IMR-90 (cell line): ENCODE measurements around the gene SLC35F3. TPM values are rescaled to one million over a fixed set of nuclear protein-coding genes. Genes with fewer than 3 reads are reported as not detected.

ENCODE experiments used
- ATAC-seq: fragments of 200-7000 bp; cut with Tn5 transposase; 2 replicates; pipeline ENCODE4 v1.9.1; 2020; ENCODE audit warnings: low read depth, mild to moderate bottlenecking, moderate library complexity
- BruUV-seq: library from RNA; stranded (reverse); fragments of 400-500 nt; replicated peaks from 2 replicates; lab custom pipeline; 2021; lab: Mats Ljungman, UMichigan
- CTCF ChIA-PET: fragments of 300-600 bp; formaldehyde crosslinking; extraction: SDS; loops from one replicate; lab custom pipeline; 2021; ENCODE audit warnings: antibody characterized with exemption; lab: Yijun Ruan, JAX
- POLR2A ChIA-PET: fragments of 300-600 bp; sonication (Branson Sonifier 250); formaldehyde crosslinking; loops from one replicate; lab custom pipeline; 2022; ENCODE audit warnings: antibody characterized with exemption; ENCODE audit not compliant: unreplicated experiment; lab: Charles Lee
- DNase-seq: peaks from one replicate; pipeline ENCODE4 v3.0.0; 2013
- H2AFZ ChIP-seq: replicated peaks from 2 replicates; pipeline ENCODE3; 2013; ENCODE audit warnings: low read length, mild to moderate bottlenecking; ENCODE audit not compliant: poor library complexity
- H2AK5ac ChIP-seq: 2 replicates; pipeline ENCODE4 v1.6.1; 2013; ENCODE audit warnings: low read depth, low read length, inconsistent platforms
- H2AK9ac ChIP-seq: replicated peaks from 2 replicates; pipeline ENCODE3; 2013; ENCODE audit warnings: mild to moderate bottlenecking, low read depth, low read length, moderate library complexity; ENCODE audit not compliant: poor library complexity
- H2BK120ac ChIP-seq: 2 replicates; pipeline ENCODE4 v1.6.1; 2013; ENCODE audit warnings: low read depth, low read length, inconsistent platforms
- H2BK15ac ChIP-seq: 3 replicates; pipeline ENCODE4 v1.6.1; 2013; ENCODE audit warnings: low read depth, low read length, inconsistent platforms
- H2BK20ac ChIP-seq: 2 replicates; pipeline ENCODE4 v1.6.1; 2013; ENCODE audit warnings: low read depth, mild to moderate bottlenecking, inconsistent platforms, low read length, moderate library complexity
- H2BK5ac ChIP-seq: 2 replicates; pipeline ENCODE4 v1.6.1; 2013; ENCODE audit warnings: mild to moderate bottlenecking, low read depth, low read length, inconsistent platforms; ENCODE audit not compliant: poor library complexity, severe bottlenecking
- H3K14ac ChIP-seq: replicated peaks from 2 replicates; pipeline ENCODE4 v1.6.1; 2013; ENCODE audit warnings: low read depth, low read length, inconsistent platforms
- H3K18ac ChIP-seq: 2 replicates; pipeline ENCODE4 v1.6.1; 2013; ENCODE audit warnings: low read depth, low read length, control low read depth
- H3K23ac ChIP-seq: 2 replicates; pipeline ENCODE4 v1.6.1; 2013; ENCODE audit warnings: low read depth, low read length, inconsistent platforms
- H3K27ac ChIP-seq: 2 replicates; pipeline ENCODE4 v1.5.1; 2013; ENCODE audit warnings: mild to moderate bottlenecking, control low read depth, low read length; ENCODE audit not compliant: insufficient read depth
- H3K27me3 ChIP-seq: 2 replicates; pipeline ENCODE4 v1.6.1; 2013; ENCODE audit warnings: low read length; ENCODE audit not compliant: control insufficient read depth, insufficient read depth
- H3K36me3 ChIP-seq: 2 replicates; pipeline ENCODE4 v1.6.1; 2013; ENCODE audit warnings: low read length, mixed read lengths; ENCODE audit not compliant: control insufficient read depth, insufficient read depth
- H3K4ac ChIP-seq: 2 replicates; pipeline ENCODE4 v1.6.1; 2013; ENCODE audit warnings: low read depth, low read length, inconsistent platforms
- H3K4me1 ChIP-seq: 2 replicates; pipeline ENCODE4 v1.6.1; 2013; ENCODE audit warnings: low read length, mixed read lengths; ENCODE audit not compliant: control insufficient read depth, insufficient read depth
- H3K4me2 ChIP-seq: 2 replicates; pipeline ENCODE4 v1.6.1; 2013; ENCODE audit warnings: low read depth, mild to moderate bottlenecking, control low read depth, low read length, moderate library complexity
- H3K4me3 ChIP-seq: 2 replicates; pipeline ENCODE4 v1.5.1; 2013; ENCODE audit warnings: low read depth, mild to moderate bottlenecking, control low read depth, low read length, moderate library complexity; ENCODE audit not compliant: insufficient read depth
- H3K56ac ChIP-seq: 2 replicates; pipeline ENCODE4 v1.6.1; 2013; ENCODE audit warnings: low read length, inconsistent platforms; ENCODE audit not compliant: insufficient read depth; ENCODE audit errors: extremely low read depth
- H3K79me1 ChIP-seq, 2 experiments: 2 replicates each; pipeline ENCODE4 v1.6.1; 2013; ENCODE audit warnings: low read length in 2 of 2, inconsistent platforms in 1 of 2, low read depth in 1 of 2
- H3K9ac ChIP-seq: 2 replicates; pipeline ENCODE4 v1.6.1; 2013; ENCODE audit warnings: low read depth, low read length, control low read depth
- H3K9me1 ChIP-seq: 2 replicates; pipeline ENCODE4 v1.6.1; 2013; ENCODE audit warnings: low read length, inconsistent platforms; ENCODE audit not compliant: insufficient read depth
- H3K9me3 ChIP-seq: 2 replicates; pipeline ENCODE4 v1.6.1; 2013; ENCODE audit warnings: low read length; ENCODE audit not compliant: control insufficient read depth, insufficient read depth
- H4K20me1 ChIP-seq: 2 replicates; pipeline ENCODE4 v1.6.1; 2013; ENCODE audit warnings: low read length, inconsistent platforms; ENCODE audit not compliant: insufficient read depth
- H4K5ac ChIP-seq: 2 replicates; pipeline ENCODE4 v1.6.1; 2013; ENCODE audit warnings: mild to moderate bottlenecking, low read depth, low read length, control low read depth
- H4K8ac ChIP-seq, 2 experiments: 2 replicates each; pipeline ENCODE4 v1.6.1; 2013; ENCODE audit warnings: low read depth in 2 of 2, low read length in 2 of 2, control low read depth in 1 of 2, inconsistent platforms in 1 of 2
- H4K91ac ChIP-seq: 2 replicates; pipeline ENCODE4 v1.6.1; 2013; ENCODE audit warnings: low read depth, low read length, inconsistent platforms; ENCODE audit not compliant: insufficient read depth
- BHLHE40 ChIP-seq: fragments of 150-350 bp; IDR thresholded peaks from 2 replicates; pipeline ENCODE4 v1.6.1; 2016; ENCODE audit warnings: mild to moderate bottlenecking, low read depth, low read length
- CEBPB ChIP-seq: IDR thresholded peaks from 2 replicates; pipeline ENCODE4 v1.6.1; 2012; ENCODE audit warnings: low read depth, low read length, improper control_type of control experiment
- CHD1 ChIP-seq: IDR thresholded peaks from 2 replicates; pipeline ENCODE4 v1.6.1; 2012; ENCODE audit warnings: low read depth, low read length, improper control_type of control experiment
- CTCF ChIP-seq: conservative IDR thresholded peaks from 2 replicates; pipeline ENCODE4 v1.5.1; 2012; ENCODE audit warnings: mild to moderate bottlenecking, low read depth, low read length, improper control_type of control experiment
- FOS ChIP-seq: fragments of 150-350 bp; IDR thresholded peaks from 2 replicates; pipeline ENCODE4 v1.6.1; 2016; ENCODE audit warnings: low read depth, low read length
- MAFK ChIP-seq: IDR thresholded peaks from 2 replicates; pipeline ENCODE4 v1.6.1; 2012; ENCODE audit warnings: low read depth, low read length, improper control_type of control experiment
- MAZ ChIP-seq: IDR thresholded peaks from 2 replicates; pipeline ENCODE4 v1.6.1; 2012; ENCODE audit warnings: low read depth, mild to moderate bottlenecking, low read length, improper control_type of control experiment, moderate library complexity, borderline replicate concordance
- MXI1 ChIP-seq: IDR thresholded peaks from 2 replicates; pipeline ENCODE4 v1.6.1; 2012; ENCODE audit warnings: low read depth, mild to moderate bottlenecking, low read length, moderate library complexity, borderline replicate concordance
- NFE2L2 ChIP-seq: fragments of 150-350 bp; IDR thresholded peaks from 2 replicates; pipeline ENCODE4 v1.6.1; 2016; ENCODE audit warnings: low read depth, mild to moderate bottlenecking, low read length
- POLR2A ChIP-seq: IDR thresholded peaks from 2 replicates; pipeline ENCODE4 v1.6.1; 2012; ENCODE audit warnings: mild to moderate bottlenecking, low read depth, low read length
- RAD21 ChIP-seq: IDR thresholded peaks from 2 replicates; pipeline ENCODE4 v1.6.1; 2012; ENCODE audit warnings: low read length, improper control_type of control experiment
- RCOR1 ChIP-seq: IDR thresholded peaks from 2 replicates; pipeline ENCODE4 v1.6.1; 2012; ENCODE audit warnings: mild to moderate bottlenecking, low read length, improper control_type of control experiment; ENCODE audit not compliant: insufficient replicate concordance
- RFX5 ChIP-seq: IDR thresholded peaks from 2 replicates; pipeline ENCODE4 v1.8.0; 2012; ENCODE audit warnings: low read depth, mild to moderate bottlenecking, low read length, moderate library complexity
- SMC3 ChIP-seq: fragments of 150-350 bp; IDR thresholded peaks from 2 replicates; pipeline ENCODE4 v1.6.1; 2016; ENCODE audit warnings: low read depth, mild to moderate bottlenecking, antibody characterized with exemption, low read length, moderate library complexity
- whole genome bisulfite sequencing, 2 experiments: methylation state at CpG; one replicate each; pipeline versions ENCODE4 v1.1.5 to v1.1.7; 2013; ENCODE audit warnings: missing lambda C conversion rate in 2 of 2; ENCODE audit not compliant: insufficient read length in 1 of 2; ENCODE audit errors: extremely low coverage in 2 of 2; 5-methylcytosine and 5-hydroxymethylcytosine counted together
- dilution Hi-C: fragments of 300-500 bp; cut with HindIII; formaldehyde crosslinking; loops from one replicate; pipeline ENCODE4 v1.14.3; 2018; ENCODE audit warnings: low sequenced_read_pairs; ENCODE audit not compliant: unreplicated experiment
- in situ Hi-C: fragments of 300-500 bp; cut with MboI; formaldehyde crosslinking; loops from 3 replicates; pipeline ENCODE4 v1.14.3; 2019; ENCODE audit warnings: low sequenced_read_pairs, inconsistent platforms, mixed read lengths
- intact Hi-C: fragments of 100-400 bp; cut with micrococcal nuclease; formaldehyde crosslinking; loops from 2 replicates; pipeline ENCODE4 v1.10.0; 2022
- polyA plus RNA-seq, 3 experiments: library from polyadenylated mRNA; depleted of rRNA; stranded (reverse); fragments of >200 nt; gene quantifications; 2 replicates each; pipeline ENCODE4 v1.2.3, GENCODE V29; 2012; ENCODE audit warnings: low replicate concordance in 1 of 3
- total RNA-seq: library from RNA; depleted of rRNA; stranded (reverse); fragments of >200 nt; gene quantifications from 2 replicates; pipeline ENCODE4 v1.2.3, GENCODE V29; 2012
- TF ChIP-seq, protein P1 (sequence below): fragments of 150-350 bp; IDR thresholded peaks from 2 replicates; pipeline ENCODE4 v1.6.1; 2017; ENCODE audit warnings: mild to moderate bottlenecking, antibody characterized with exemption, low read length, low read depth
- TF ChIP-seq, protein P2 (sequence below): fragments of 150-350 bp; IDR thresholded peaks from 2 replicates; pipeline ENCODE4 v1.6.1; 2016; ENCODE audit warnings: low read depth, mild to moderate bottlenecking, low read length, moderate library complexity, borderline replicate concordance

The SLC35F3 gene
- total and polyA plus RNA-seq, 2 of the 4 experiments (the other 2 are of a cell fraction), result under 0.01 to 0.17 TPM

- ChIA-PET CTCF (no interaction called here), POLR2A (no interaction called here)
- no peak overlapping the region for H2AK9ac ChIP-seq
- dilution Hi-C loops (no loop called here), in situ Hi-C loops (no loop called here), intact Hi-C loops (no loop called here)
- H4K91ac ChIP-seq, result no peak overlapping the region
- H3K56ac ChIP-seq, result no peak overlapping the region
- no CpG with 5 or more reads among the region's 1 CpG for WGBS, 2 experiments
- H2AK5ac ChIP-seq, result no peak overlapping the region
- peaks cover 26% of the 10 kb centered on the region for H3K9me3 ChIP-seq
- no peak overlapping the region for H3K18ac ChIP-seq
- H2BK120ac ChIP-seq, result no peak overlapping the region
- H3K36me3 ChIP-seq, result no peaks in the 10 kb centered on the region
- H4K8ac ChIP-seq, result no peak overlapping the region
- no TSS peak for BruUV-seq
- no peak overlapping the region for H3K27ac ChIP-seq
- no peak overlapping the region for H2BK5ac ChIP-seq
- H3K4ac ChIP-seq, result no peak overlapping the region
- H3K79me1 ChIP-seq, result no peaks in the 10 kb centered on the region
- DNase-seq (no peak), ATAC-seq (no peak)
- TF ChIP-seq CTCF, result no peak
- TF ChIP-seq CEBPB, result no peak
- no peak for TF ChIP-seq RAD21
- TF ChIP-seq, protein P1, sequence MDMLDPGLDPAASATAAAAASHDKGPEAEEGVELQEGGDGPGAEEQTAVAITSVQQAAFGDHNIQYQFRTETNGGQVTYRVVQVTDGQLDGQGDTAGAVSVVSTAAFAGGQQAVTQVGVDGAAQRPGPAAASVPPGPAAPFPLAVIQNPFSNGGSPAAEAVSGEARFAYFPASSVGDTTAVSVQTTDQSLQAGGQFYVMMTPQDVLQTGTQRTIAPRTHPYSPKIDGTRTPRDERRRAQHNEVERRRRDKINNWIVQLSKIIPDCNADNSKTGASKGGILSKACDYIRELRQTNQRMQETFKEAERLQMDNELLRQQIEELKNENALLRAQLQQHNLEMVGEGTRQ, result no peak
- TF ChIP-seq POLR2A, result no peak
- no peak for TF ChIP-seq NFE2L2
- no peak for TF ChIP-seq MAZ
- no peak for TF ChIP-seq RFX5
- TF ChIP-seq CHD1, result no peak
- no peak for TF ChIP-seq RCOR1
- TF ChIP-seq FOS, result no peak
- TF ChIP-seq MXI1, result no peak
- TF ChIP-seq SMC3, result no peak
- no peak for TF ChIP-seq BHLHE40
- no peak for TF ChIP-seq MAFK
- TF ChIP-seq, protein P2, sequence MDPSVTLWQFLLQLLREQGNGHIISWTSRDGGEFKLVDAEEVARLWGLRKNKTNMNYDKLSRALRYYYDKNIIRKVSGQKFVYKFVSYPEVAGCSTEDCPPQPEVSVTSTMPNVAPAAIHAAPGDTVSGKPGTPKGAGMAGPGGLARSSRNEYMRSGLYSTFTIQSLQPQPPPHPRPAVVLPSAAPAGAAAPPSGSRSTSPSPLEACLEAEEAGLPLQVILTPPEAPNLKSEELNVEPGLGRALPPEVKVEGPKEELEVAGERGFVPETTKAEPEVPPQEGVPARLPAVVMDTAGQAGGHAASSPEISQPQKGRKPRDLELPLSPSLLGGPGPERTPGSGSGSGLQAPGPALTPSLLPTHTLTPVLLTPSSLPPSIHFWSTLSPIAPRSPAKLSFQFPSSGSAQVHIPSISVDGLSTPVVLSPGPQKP, result no peak
- no peak overlapping the region for H4K5ac ChIP-seq
- no peaks in the 10 kb centered on the region for H4K20me1 ChIP-seq
- H2AFZ ChIP-seq, result no peak overlapping the region
- H2BK20ac ChIP-seq, result no peak overlapping the region
- H3K4me1 ChIP-seq, result no peaks in the 10 kb centered on the region
- H3K23ac ChIP-seq, result no peak overlapping the region
- H3K27me3 ChIP-seq, result no peaks in the 10 kb centered on the region
- H3K9ac ChIP-seq, result no peak overlapping the region
- H3K4me2 ChIP-seq, result no peak overlapping the region
- H3K14ac ChIP-seq, result no peak overlapping the region
- no peaks in the 10 kb centered on the region for H3K9me1 ChIP-seq
- H2BK15ac ChIP-seq, result no peak overlapping the region
- no peak overlapping the region for H3K4me3 ChIP-seq
These were observed 47.3 kb downstream of the SLC35F3 start for GRCh38 chr1:233951804-233952203.
